NCI-H446 (cell line): Measurements from ENCODE around the gene FBXW11.

Experiments
- DNase-seq, 2 experiments: peaks; one replicate each; lab custom pipeline; 2025; lab: John Stamatoyannopoulos, UW

FBXW11 gene

GRCh38 chr5:171867786-171868185 lies 138.7 kb downstream of the FBXW11 start:
- DNase-seq, result no peak

- no peak for DNase-seq
Measured at GRCh38 chr5:171865471-171865870, 141.0 kb downstream of the FBXW11 start.

DNA sequence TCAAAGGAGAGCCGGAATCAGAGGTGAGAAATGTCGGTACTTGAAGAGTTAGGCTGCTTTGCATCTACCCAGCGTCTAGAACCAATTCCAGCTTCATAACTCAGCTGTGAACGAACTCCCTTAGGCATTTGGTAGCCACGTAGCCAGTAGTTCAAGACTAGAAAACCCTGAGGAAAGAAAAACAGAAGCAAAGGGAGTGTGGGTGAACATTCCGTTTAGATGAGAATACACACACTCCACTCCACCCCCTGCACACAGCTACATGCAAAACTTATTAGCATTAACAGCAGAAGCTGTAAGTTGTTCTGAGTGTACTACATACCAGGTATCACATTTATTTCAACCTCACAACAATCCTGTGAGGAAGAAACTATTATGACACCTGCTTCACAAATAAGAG lies 142.5 kb downstream of the FBXW11 start:
- DNase-seq, result no peak

GRCh38 chr5:171862624-171863023 lies 143.8 kb downstream of the FBXW11 start:
- DNase-seq, result no peak

DNA sequence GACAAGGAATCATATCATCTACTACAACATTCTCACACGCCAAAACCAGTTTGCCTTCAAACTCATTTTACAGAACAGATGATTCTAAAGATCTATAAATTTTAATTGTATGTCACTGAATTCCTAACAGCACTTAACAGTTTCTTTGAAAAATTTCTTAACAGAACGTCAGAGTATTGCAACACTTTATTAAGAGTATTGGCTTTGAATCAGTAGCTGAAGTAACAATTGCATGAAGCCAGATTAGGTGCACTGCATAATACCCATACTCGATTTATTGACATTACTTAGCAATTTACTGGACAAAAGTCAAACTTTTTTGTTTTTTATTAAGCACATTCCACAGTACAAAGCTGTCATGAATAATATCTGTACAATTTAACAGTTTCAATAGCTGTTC lies 145.1 kb downstream of the FBXW11 start:
- no peak for DNase-seq

GRCh38 chr5:171858303-171858702 lies 148.1 kb downstream of the FBXW11 start:
- DNase-seq, result no peak

DNA sequence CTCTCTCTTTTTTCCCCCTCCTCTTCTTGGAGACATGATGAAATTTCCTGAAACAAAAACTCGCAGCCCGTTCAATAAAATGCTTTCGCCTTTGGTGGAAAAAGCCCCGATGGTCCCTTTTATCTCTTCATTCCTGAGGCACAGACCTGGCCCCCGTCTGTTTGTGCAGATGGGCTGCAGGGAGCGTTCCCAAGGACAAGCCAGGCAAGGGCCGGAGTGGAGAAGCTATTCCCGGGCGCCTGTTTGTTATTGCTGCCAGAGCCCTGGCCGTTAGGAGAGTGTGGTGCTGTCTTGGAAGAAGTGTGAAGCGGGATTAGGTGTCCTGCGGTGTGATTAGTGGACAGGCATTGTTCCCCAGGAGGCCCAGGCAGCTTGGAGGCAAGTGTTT lies 149.0 kb downstream of the FBXW11 start:
- no peak for DNase-seq

- no peak for DNase-seq
Measured at GRCh38 chr5:171855798-171856763, 150.4 kb downstream of the FBXW11 start.

DNA sequence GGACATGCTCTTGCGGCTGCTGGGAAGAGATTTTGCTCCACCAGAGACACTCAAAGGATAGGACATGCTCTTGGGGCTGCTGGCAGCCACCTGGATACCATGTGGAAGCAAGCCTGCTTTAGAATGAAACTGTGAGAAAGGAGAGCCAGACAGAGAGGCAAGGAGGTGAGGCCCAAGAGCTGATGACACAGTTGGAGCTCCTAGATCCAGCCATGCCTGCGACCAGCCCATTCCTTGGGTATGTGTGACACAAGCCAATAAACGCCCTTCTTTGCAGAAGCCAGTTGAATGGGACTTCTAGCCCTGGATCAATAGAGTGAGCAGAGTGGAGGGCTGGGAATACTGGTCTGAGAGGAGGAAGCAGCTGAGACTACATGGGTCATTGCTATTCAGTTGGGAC lies 151.2 kb downstream of the FBXW11 start:
- no peak for DNase-seq

- DNase-seq, result no peak
Measured at GRCh38 chr5:171852255-171852681, 154.2 kb downstream of the FBXW11 start.

GRCh38 chr5:171851251-171851650 lies 155.2 kb downstream of the FBXW11 start:
- DNase-seq, result no peak

- DNase-seq, result peak in 1 of 2 experiments; percentile 27
Measured at GRCh38 chr5:171850324-171850947, 156.0 kb downstream of the FBXW11 start.

DNA sequence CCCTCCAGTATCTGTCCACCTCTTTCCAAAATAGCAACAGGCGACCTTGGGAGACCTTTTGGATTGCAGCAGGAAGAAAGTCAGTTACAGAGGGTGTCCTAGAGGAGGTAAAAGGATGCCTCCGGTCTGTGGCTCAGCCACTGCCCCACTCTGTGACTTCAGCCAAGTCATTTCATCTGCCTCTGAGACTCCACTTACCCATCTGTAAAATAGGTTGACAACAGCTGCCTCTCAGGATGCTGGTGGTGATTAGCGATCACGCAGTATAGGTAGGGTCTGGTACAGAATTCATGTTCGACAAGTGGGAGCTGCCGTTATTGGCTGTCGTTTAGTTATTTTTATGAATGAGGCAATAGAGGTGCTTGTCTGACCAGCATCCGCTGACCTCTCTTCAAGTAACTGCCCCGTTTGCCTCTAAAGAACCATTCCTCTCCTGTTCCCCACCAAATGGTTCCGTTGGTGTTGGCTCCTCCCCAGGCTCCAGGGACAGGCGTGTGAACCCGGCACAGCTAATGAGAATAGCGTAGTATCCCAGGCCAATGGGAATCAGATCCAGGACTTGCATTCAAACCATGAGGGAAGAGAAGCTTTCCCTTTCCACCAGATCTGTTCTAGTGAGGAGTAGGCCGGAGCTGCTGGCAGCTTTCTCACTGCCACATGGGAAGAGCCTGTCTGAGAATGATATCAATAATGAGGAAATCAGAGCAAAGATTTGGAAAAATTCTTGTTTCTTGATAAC lies 156.7 kb downstream of the FBXW11 start:
- no peak for DNase-seq

GRCh38 chr5:171848911-171849520 lies 157.4 kb downstream of the FBXW11 start:
- no peak for DNase-seq

GRCh38 chr5:171848486-171848885 lies 158.0 kb downstream of the FBXW11 start:
- DNase-seq, result no peak

DNA sequence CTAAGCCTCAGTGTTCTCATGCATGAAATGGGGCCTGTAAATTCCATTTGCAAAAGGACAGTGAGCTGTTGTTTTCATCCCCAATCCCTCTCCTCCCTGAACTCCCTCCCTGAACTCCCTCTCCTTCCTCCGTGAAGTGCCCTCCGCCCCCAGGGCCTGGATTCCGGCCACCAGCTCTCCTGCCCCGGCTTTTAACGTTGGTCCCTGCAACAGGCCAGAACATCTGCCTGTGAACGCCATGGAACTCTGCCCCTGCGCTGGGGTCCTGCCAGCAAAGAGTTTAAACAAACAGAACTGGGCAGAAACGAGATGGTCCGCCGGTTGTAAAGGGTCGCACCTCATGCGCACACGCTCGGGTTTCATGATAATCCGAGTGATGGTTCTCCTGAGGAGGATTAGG lies 158.4 kb downstream of the FBXW11 start:
- DNase-seq, result no peak

- no peak for DNase-seq
Measured at GRCh38 chr5:171847026-171847425, 159.4 kb downstream of the FBXW11 start.

- DNase-seq, result no peak
Measured at GRCh38 chr5:171846323-171846722, 160.1 kb downstream of the FBXW11 start.

- DNase-seq, result peak in 1 of 2 experiments; percentile 15
Measured at GRCh38 chr5:171845857-171846256, 160.6 kb downstream of the FBXW11 start.

GRCh38 chr5:171845040-171845630 lies 161.3 kb downstream of the FBXW11 start:
- no peak for DNase-seq

DNA sequence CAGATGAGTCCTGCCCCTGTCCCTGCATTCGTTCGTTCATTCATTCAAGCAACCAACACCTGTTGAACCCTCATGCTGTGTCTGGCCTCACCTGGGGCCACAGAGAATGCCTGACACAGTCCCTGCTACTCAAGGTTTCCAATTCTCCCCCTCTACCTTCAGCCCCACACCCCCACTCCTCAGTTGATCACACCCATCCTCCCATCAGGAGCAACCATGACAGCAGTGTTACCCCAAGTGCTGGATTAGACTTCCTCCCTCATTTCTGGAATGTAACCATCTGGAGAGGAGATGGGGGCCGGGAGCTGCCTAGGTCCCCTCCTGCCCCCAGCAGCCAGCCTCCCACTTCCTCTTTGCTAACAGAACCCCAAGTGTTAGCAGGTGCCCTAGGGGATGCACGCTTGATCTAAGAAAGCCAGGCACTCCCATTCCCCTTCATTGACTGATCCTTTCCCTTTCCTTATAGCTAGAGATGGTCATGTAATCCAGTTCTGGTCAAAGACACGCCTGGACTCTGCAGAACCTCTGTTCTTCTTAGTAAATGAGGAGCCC lies 163.6 kb downstream of the FBXW11 start:
- DNase-seq, result no peak
